GM12878 (cell line): ENCODE results near the gene SRBD1. TPM values are rescaled to one million over a fixed set of nuclear protein-coding genes. Genes with fewer than 3 reads are reported as not detected.

Experiments used
- ATAC-seq: fragments of 200-7000 bp; cut with Tn5 transposase; 3 replicates; pipeline ENCODE4 v1.9.1; 2020; ENCODE audit warnings: mild to moderate bottlenecking, moderate library complexity
- BruUV-seq: library from RNA; stranded (reverse); fragments of 400-500 nt; replicated peaks from 2 replicates; lab custom pipeline; 2021; lab: Mats Ljungman, UMichigan
- CTCF ChIA-PET: fragments of 300-600 bp; sonication (Branson Sonifier 250); formaldehyde crosslinking; extraction: SDS; loops from one replicate; lab custom pipeline; 2021; ENCODE audit warnings: inconsistent platforms; lab: Yijun Ruan, JAX
- POLR2A ChIA-PET: fragments of 350-600 bp; formaldehyde crosslinking; extraction: SDS; loops from one replicate; lab custom pipeline; 2021; ENCODE audit warnings: inconsistent platforms; lab: Charles Lee
- RAD21 ChIA-PET: fragments of 300-600 bp; sonication (Branson Sonifier 250); formaldehyde crosslinking; loops from one replicate; lab custom pipeline; 2023; ENCODE audit warnings: antibody characterized with exemption; ENCODE audit not compliant: unreplicated experiment; lab: Charles Lee
- SMC1A ChIA-PET: fragments of 300-600 bp; sonication (Branson Sonifier 250); formaldehyde crosslinking; loops from one replicate; lab custom pipeline; 2023; ENCODE audit not compliant: unreplicated experiment, uncharacterized antibody; lab: Charles Lee
- DNase-seq: peaks from one replicate; pipeline ENCODE4 v3.0.0-alpha.2; 2011; ENCODE audit warnings: low read depth, low spot score
- FAIRE-seq: peaks from 3 replicates; lab custom pipeline; 2011; peaks lifted over from hg19 to GRCh38; lab: Jason Lieb, UNC
- H2AFZ ChIP-seq: 2 replicates; pipeline ENCODE4 v1.6.0; 2011; ENCODE audit warnings: low read depth, low read length, control low read depth; ENCODE audit not compliant: control insufficient read depth
- H3K27ac ChIP-seq: 2 replicates; pipeline ENCODE4 v1.5.1; 2011; ENCODE audit warnings: control low read depth; ENCODE audit not compliant: control insufficient read depth, insufficient read depth
- H3K27me3 ChIP-seq, 2 experiments: replicated peaks in 1 of 2; 2 replicates each; pipeline versions ENCODE4 v1.6.0 to v1.6.1; 2011; ENCODE audit warnings: low read length in 1 of 2; ENCODE audit not compliant: control insufficient read depth in 2 of 2, insufficient read depth in 2 of 2
- H3K36me3 ChIP-seq, 2 experiments: 2 replicates each; pipeline ENCODE4 v1.5.1; 2011; ENCODE audit warnings: low read length in 1 of 2; ENCODE audit not compliant: control insufficient read depth in 2 of 2, insufficient read depth in 2 of 2
- H3K4me1 ChIP-seq: 2 replicates; pipeline ENCODE4 v1.6.1; 2011; ENCODE audit warnings: mild to moderate bottlenecking, low read length, moderate library complexity, mixed read lengths; ENCODE audit not compliant: control insufficient read depth, insufficient read depth
- H3K4me2 ChIP-seq: 2 replicates; pipeline ENCODE4 v1.6.0; 2011; ENCODE audit warnings: control low read depth; ENCODE audit not compliant: control insufficient read depth, insufficient read depth
- H3K4me3 ChIP-seq: fragments of 200-600 bp; sonication (generic); 2 replicates; pipeline ENCODE4 v1.5.1; 2016
- H3K79me2 ChIP-seq: 2 replicates; pipeline ENCODE4 v1.6.0; 2011; ENCODE audit warnings: low read length; ENCODE audit not compliant: control insufficient read depth, insufficient read depth
- H3K9ac ChIP-seq: 2 replicates; pipeline ENCODE4 v1.8.0; 2011; ENCODE audit warnings: low read length, control low read depth, mixed read lengths; ENCODE audit not compliant: control insufficient read depth, insufficient read depth
- H3K9me3 ChIP-seq: replicated peaks from 3 replicates; pipeline ENCODE4 v1.5.1; 2011; ENCODE audit warnings: mild to moderate bottlenecking, low read length; ENCODE audit not compliant: control insufficient read depth, insufficient read depth
- H4K20me1 ChIP-seq: 2 replicates; pipeline ENCODE4 v1.6.0; 2011; ENCODE audit not compliant: control insufficient read depth, insufficient read depth
- ATF2 ChIP-seq: IDR thresholded peaks from 2 replicates; pipeline ENCODE4 v1.6.1; 2012; ENCODE audit warnings: low read length, inconsistent platforms
- BHLHE40 ChIP-seq, 2 experiments: fragments of 450-650 bp in 1 of 2; IDR thresholded peaks; 2 replicates each; pipeline ENCODE4 v1.6.1; 2011 to 2017; ENCODE audit warnings: low read depth in 2 of 2, borderline replicate concordance in 1 of 2, improper control_type of control experiment in 1 of 2, low read length in 1 of 2, mild to moderate bottlenecking in 1 of 2
- DPF2 ChIP-seq: fragments of 450-650 bp; IDR thresholded peaks from 2 replicates; pipeline ENCODE4 v1.6.1; 2017; ENCODE audit warnings: mild to moderate bottlenecking
- E2F8 ChIP-seq: fragments of 450-650 bp; IDR thresholded peaks from 2 replicates; pipeline ENCODE4 v1.6.1; 2018; ENCODE audit warnings: mild to moderate bottlenecking, low read depth, moderate library complexity; ENCODE audit not compliant: partially characterized antibody
- EGR1 ChIP-seq, 2 experiments: IDR thresholded peaks; 1 replicate in 1 of 2; 2 replicates in 1 of 2; pipeline ENCODE4 v1.6.1; 2011 to 2012; ENCODE audit warnings: low read depth in 2 of 2, low read length in 2 of 2, borderline replicate concordance in 1 of 2, mild to moderate bottlenecking in 1 of 2, moderate library complexity in 1 of 2
- FOXM1 ChIP-seq: IDR thresholded peaks from 2 replicates; pipeline ENCODE4 v1.6.1; 2012; ENCODE audit warnings: low read depth, mild to moderate bottlenecking, inconsistent platforms, low read length, moderate library complexity
- KAT2A ChIP-seq: conservative IDR thresholded peaks from 2 replicates; pipeline ENCODE4 v1.6.1; 2011; ENCODE audit warnings: low read depth, low read length; ENCODE audit not compliant: control insufficient read depth
- MTA3 ChIP-seq: IDR thresholded peaks from 2 replicates; pipeline ENCODE4 v1.6.1; 2012; ENCODE audit warnings: low read length, inconsistent platforms, borderline replicate concordance
- NR2C2 ChIP-seq: IDR thresholded peaks from 2 replicates; pipeline ENCODE4 v1.6.1; 2011; ENCODE audit warnings: borderline replicate concordance, low read depth; ENCODE audit not compliant: control insufficient read depth, insufficient read length
- POLR2AphosphoS2 ChIP-seq: IDR thresholded peaks from 2 replicates; pipeline ENCODE4 v1.6.1; 2011; ENCODE audit warnings: low read depth, mild to moderate bottlenecking, low read length, improper control_type of control experiment, moderate library complexity
- RAD51 ChIP-seq: fragments of 450-650 bp; IDR thresholded peaks from 2 replicates; pipeline ENCODE4 v1.6.1; 2016; ENCODE audit warnings: moderate library complexity, mild to moderate bottlenecking, inconsistent platforms
- SREBF1 ChIP-seq: IDR thresholded peaks from 2 replicates; pipeline ENCODE4 v1.6.1; 2012; ENCODE audit warnings: mild to moderate bottlenecking, low read length
- SRF ChIP-seq, 2 experiments: IDR thresholded peaks; 2 replicates each; pipeline ENCODE4 v1.6.1; 2011; ENCODE audit warnings: low read depth in 2 of 2, low read length in 2 of 2, mild to moderate bottlenecking in 1 of 2, moderate library complexity in 1 of 2
- SUZ12 ChIP-seq: fragments of 200-600 bp; sonication (generic); IDR thresholded peaks from one replicate; pipeline ENCODE4 v1.6.1; 2018; ENCODE audit warnings: antibody characterized with exemption, mild to moderate bottlenecking; ENCODE audit not compliant: unreplicated experiment
- TCF12 ChIP-seq: IDR thresholded peaks from 2 replicates; pipeline ENCODE4 v1.6.1; 2011; ENCODE audit warnings: low read depth, mild to moderate bottlenecking, low read length
- ZBTB4 ChIP-seq: fragments of 450-650 bp; formaldehyde crosslinking; IDR thresholded peaks from 2 replicates; pipeline ENCODE4 v1.4.0; 2022; ENCODE audit warnings: mild to moderate bottlenecking, moderate library complexity
- WGBS: methylation state at CpG from one replicate; pipeline ENCODE4 v1.1.6; 2016; ENCODE audit warnings: low lambda C conversion rate; ENCODE audit not compliant: insufficient replicate concordance, insufficient coverage; ENCODE audit errors: missing lambda C conversion rate; 5-methylcytosine and 5-hydroxymethylcytosine counted together
- in situ Hi-C: fragments of 300-500 bp; cut with MboI; formaldehyde crosslinking; loops from 9 replicates; pipeline ENCODE4 v1.14.3; 2018; ENCODE audit warnings: mixed read lengths
- intact Hi-C: fragments of 100-400 bp; cut with micrococcal nuclease; formaldehyde crosslinking; loops from one replicate; pipeline ENCODE4 v1.14.2; 2022; ENCODE audit not compliant: unreplicated experiment
- polyA plus RNA-seq, 11 experiments: library from polyadenylated mRNA; depleted of rRNA in 4 of 11; unstranded in 6 of 11; stranded (reverse) in 5 of 11; fragments of >200 nt; fragmentation: Nextera tagmentation in 4 of 11; fragmentation: Illumina TruSeq in 1 of 11; extraction: Ambion mirVana in 4 of 11; extraction: Trizol in 1 of 11; gene quantifications; 1 replicate in 1 of 11; 2 replicates in 10 of 11; pipeline versions ENCODE4 v1.2.1 to v1.2.3, GENCODE V29; 2011 to 2016; ENCODE audit warnings: inconsistent platforms in 2 of 11, missing spikeins in 2 of 11, low read depth in 1 of 11
- total RNA-seq, 4 experiments: library from RNA; depleted of rRNA in 3 of 4; stranded (reverse); fragments of >200 nt in 3 of 4; fragmentation: Illumina TruSeq in 1 of 4; extraction: Trizol in 1 of 4; gene quantifications; 2 replicates each; pipeline versions ENCODE4 v1.2.1 to v1.2.3, GENCODE V29; 2013 to 2021

SRBD1 gene
- total and polyA plus RNA-seq, 10 of the 15 experiments (the other 5 are each of a cell fraction or from before 2014, with no cell fraction given) = 9.7 to 33.1 (median 20.1) TPM

DNA sequence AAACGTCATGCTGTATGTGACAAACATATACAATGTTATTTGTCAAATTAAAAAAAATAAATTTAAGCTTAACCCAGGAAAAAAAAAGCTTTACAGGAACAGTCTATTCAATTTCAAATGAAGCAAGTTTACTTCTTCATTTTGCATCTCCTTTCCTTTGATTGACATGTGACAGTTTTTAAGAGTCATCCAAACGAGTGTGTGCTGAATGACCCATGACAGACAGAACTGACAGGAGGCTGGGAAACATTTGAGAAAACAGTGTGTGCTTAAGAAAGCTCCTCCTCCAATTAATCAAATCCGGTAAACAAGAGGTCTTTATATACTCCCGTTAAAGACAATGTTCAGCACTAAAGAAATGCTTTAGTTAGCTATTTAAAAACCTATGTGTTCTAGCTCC, 177.7 kb downstream of the SRBD1 start (continued):
- TF ChIP-seq KAT2A (no peak), SUZ12 (no peak)

GRCh38 chr2:45432406-45432805, 178.7 kb downstream of the SRBD1 start:
- H2AFZ ChIP-seq = no peak overlapping the region
- no peak overlapping the region for H3K4me3 ChIP-seq
- no peaks in the 10 kb centered on the region for H4K20me1 ChIP-seq
- ChIA-PET POLR2A (no interaction called here), SMC1A (interaction anchor here (1.3 to 1.7 kb wide), 2 partner anchors 10 kb away, joined by 3 to 5 read pairs; no protein-coding TSS in a partner anchor), RAD21 (no interaction called here), CTCF (no interaction called here)
- H3K9me3 ChIP-seq = peaks cover 2% of the 10 kb centered on the region; the same call in 1 of the 3 replicates
- H3K79me2 ChIP-seq = no peaks in the 10 kb centered on the region
- no peaks in the 10 kb centered on the region for H3K4me1 ChIP-seq
- H3K27me3 ChIP-seq = no peaks in the 10 kb centered on the region
- WGBS = 100% methylated on average over 1 of the region's 1 CpG
- H3K36me3 ChIP-seq = no peaks in the 10 kb centered on the region
- in situ Hi-C loops = no loop called here
- BruUV-seq = no TSS peak
- H3K9ac ChIP-seq = no peak overlapping the region
- no peak for ATAC-seq
- no peak for FAIRE-seq
- intact Hi-C loops = no loop called here
- H3K4me2 ChIP-seq = no peak overlapping the region
- no peak for DNase-seq
- no peak overlapping the region for H3K27ac ChIP-seq
- no peak for TF ChIP-seq BHLHE40 (IDR thresholded peaks at IDR 0.05; ENCODE audit: borderline replicate concordance in 1 of 2, low read depth in 2 of 2, low read length in 1 of 2)
- no peak for TF ChIP-seq MTA3
- TF ChIP-seq KAT2A = no peak
- TF ChIP-seq FOXM1 = no peak
- TF ChIP-seq ATF2 = no peak
- TF ChIP-seq POLR2AphosphoS2 = no peak
- TF ChIP-seq RAD51 = no peak
- no peak for TF ChIP-seq E2F8
- TF ChIP-seq TCF12 = no peak
- no peak for TF ChIP-seq NR2C2
- no peak for TF ChIP-seq SREBF1
- no peak for TF ChIP-seq DPF2
- no peak for TF ChIP-seq ZBTB4
- TF ChIP-seq SRF (IDR thresholded peaks at IDR 0.05; ENCODE audit: low read depth in 2 of 2, low read length in 2 of 2) = no peak
- TF ChIP-seq EGR1 (IDR thresholded peaks at IDR 0.05; ENCODE audit: borderline replicate concordance in 1 of 2, low read depth in 2 of 2, low read length in 2 of 2) = no peak
